Left ventricle myocardium inferior (tissue), 1 donor: ENCODE data around the gene TOR1AIP2. TPM values are rescaled to one million over a fixed set of nuclear protein-coding genes. Genes with fewer than 3 reads are reported as not detected.

ENCODE experiments used
- DNase-seq: peaks from one replicate; pipeline ENCODE4 v3.0.0-alpha.2; 2020
- H3K27ac ChIP-seq: fragments of 200-600 bp; replicated peaks from 2 replicates; pipeline ENCODE4 v1.8.0; 2021
- H3K27me3 ChIP-seq: fragments of 200-600 bp; 2 replicates; pipeline ENCODE4 v1.8.0; 2021; ENCODE audit warnings: low read depth
- H3K36me3 ChIP-seq: fragments of 200-600 bp; 2 replicates; pipeline ENCODE4 v1.8.0; 2021
- H3K4me1 ChIP-seq: fragments of 200-600 bp; 2 replicates; pipeline ENCODE4 v1.8.0; 2021
- H3K4me3 ChIP-seq: fragments of 200-600 bp; 2 replicates; pipeline ENCODE4 v1.8.0; 2021; ENCODE audit warnings: mild to moderate bottlenecking, moderate library complexity
- H3K9me3 ChIP-seq: fragments of 200-600 bp; replicated peaks from 2 replicates; pipeline ENCODE4 v1.8.0; 2021
- CTCF ChIP-seq: fragments of 200-600 bp; IDR thresholded peaks from 2 replicates; pipeline ENCODE4 v1.8.0; 2021; ENCODE audit warnings: antibody characterized with exemption, mild to moderate bottlenecking, borderline replicate concordance
- intact Hi-C: fragments of 100-400 bp; cut with micrococcal nuclease; formaldehyde crosslinking; loops from one replicate; pipeline ENCODE4 v1.11.0; 2022
- total RNA-seq: library from RNA; stranded (reverse); fragmentation: NEBNext Ultra II Directional; extraction: Animal tissue kit (Norgen Biotek cat#: 25700); gene quantifications from one replicate; pipeline ENCODE4 v1.2.1, GENCODE V29; 2021
- donor health status: DM: no; HTN: yes; CAD: no; lungs with severe emphysema.

The TOR1AIP2 gene
- total RNA-seq, 1 donor from 2014 or later, result 48.1 TPM

- no peaks in the 10 kb centered on the region for H3K27me3 ChIP-seq
- no peaks in the 10 kb centered on the region for H3K36me3 ChIP-seq
- no peak for TF ChIP-seq CTCF
- H3K4me3 ChIP-seq, result no peak overlapping the region
- no peaks in the 10 kb centered on the region for H3K9me3 ChIP-seq
- intact Hi-C loops, result no loop called here
- DNase-seq, result no peak
- H3K4me1 ChIP-seq, result peaks cover 7% of the 10 kb centered on the region
- H3K27ac ChIP-seq, result no peak overlapping the region
Observed at GRCh38 chr1:179803918-179804317, 73.7 kb downstream of the TOR1AIP2 start.

GRCh38 chr1:179803104-179803503 is 74.5 kb downstream of the TOR1AIP2 start:
- peaks cover 10% of the 10 kb centered on the region for H3K4me1 ChIP-seq
- intact Hi-C loops, result no loop called here
- no peak for TF ChIP-seq CTCF
- no peak for DNase-seq
- no peak overlapping the region for H3K27ac ChIP-seq
- H3K27me3 ChIP-seq, result no peaks in the 10 kb centered on the region
- H3K36me3 ChIP-seq, result no peaks in the 10 kb centered on the region
- H3K9me3 ChIP-seq, result no peaks in the 10 kb centered on the region
- no peak overlapping the region for H3K4me3 ChIP-seq

GRCh38 chr1:179800481-179800880 is 77.1 kb downstream of the TOR1AIP2 start:
- intact Hi-C loops, result no loop called here
- no peak overlapping the region for H3K4me3 ChIP-seq
- H3K9me3 ChIP-seq, result no peaks in the 10 kb centered on the region
- peaks cover 10% of the 10 kb centered on the region for H3K4me1 ChIP-seq
- no peak overlapping the region for H3K27ac ChIP-seq
- no peak for DNase-seq
- H3K27me3 ChIP-seq, result no peaks in the 10 kb centered on the region
- no peak for TF ChIP-seq CTCF
- no peaks in the 10 kb centered on the region for H3K36me3 ChIP-seq

- Histone ChIP-seq H3K36me3 (no peaks in the 10 kb centered on the region), H3K27ac (peak overlapping the region; percentile 57), H3K4me1 (peaks cover 21% of the 10 kb centered on the region), H3K9me3 (no peaks in the 10 kb centered on the region), H3K4me3 (no peak overlapping the region), H3K27me3 (no peaks in the 10 kb centered on the region)
- no peak for TF ChIP-seq CTCF
- no peak for DNase-seq
- intact Hi-C loops, result no loop called here
Observed at GRCh38 chr1:179798864-179799516, 78.6 kb downstream of the TOR1AIP2 start.

GRCh38 chr1:179798213-179798863 is 79.3 kb downstream of the TOR1AIP2 start:
- Histone ChIP-seq H3K9me3 (no peaks in the 10 kb centered on the region), H3K4me3 (no peak overlapping the region), H3K4me1 (peaks cover 25% of the 10 kb centered on the region), H3K27me3 (no peaks in the 10 kb centered on the region), H3K27ac (peak overlapping the region; percentile 57), H3K36me3 (no peaks in the 10 kb centered on the region)
- intact Hi-C loops, result no loop called here
- no peak for TF ChIP-seq CTCF
- DNase-seq, result no peak
